CD14-positive monocyte (primary cell): ENCODE results near the gene ERMAP. TPM values are rescaled to one million over a fixed set of nuclear protein-coding genes. Genes with fewer than 3 reads are reported as not detected.

Source experiments
- DNase-seq, 3 donors: peaks; one replicate each; pipeline ENCODE4 v3.0.0-alpha.2; 2011 to 2022
- H2AFZ ChIP-seq: 2 replicates; pipeline ENCODE4 v1.6.0; 2012; ENCODE audit warnings: mild to moderate bottlenecking, low read depth, low read length, inconsistent platforms; ENCODE audit not compliant: insufficient read depth, poor library complexity, severe bottlenecking
- H3K27ac ChIP-seq, 2 donors: 1 replicate in 1 of 2; 2 replicates in 1 of 2; pipeline ENCODE4 v1.5.1; 2012 to 2013; ENCODE audit warnings: low read length in 2 of 2, control low read depth in 1 of 2, inconsistent platforms in 1 of 2, low read depth in 1 of 2, mild to moderate bottlenecking in 1 of 2
- H3K27me3 ChIP-seq, 2 donors: one replicate each; pipeline versions ENCODE4 v1.6.0 to v1.6.1; 2011 to 2013; ENCODE audit warnings: low read length in 2 of 2; ENCODE audit not compliant: control insufficient read depth in 2 of 2, insufficient read depth in 2 of 2
- H3K36me3 ChIP-seq, 2 donors: replicated peaks in 1 of 2; 1 replicate in 1 of 2; 2 replicates in 1 of 2; pipeline versions ENCODE4 v1.5.1 to v1.6.1; 2012 to 2013; ENCODE audit warnings: low read length in 2 of 2, control low read depth in 1 of 2, inconsistent platforms in 1 of 2, mild to moderate bottlenecking in 1 of 2; ENCODE audit not compliant: insufficient read depth in 2 of 2, control insufficient read depth in 1 of 2
- H3K4me1 ChIP-seq, 2 donors: 1 replicate in 1 of 2; 2 replicates in 1 of 2; pipeline versions ENCODE4 v1.5.1 to v1.6.1; 2012 to 2013; ENCODE audit warnings: low read length in 2 of 2, control low read depth in 1 of 2, inconsistent platforms in 1 of 2, mild to moderate bottlenecking in 1 of 2, moderate library complexity in 1 of 2; ENCODE audit not compliant: insufficient read depth in 2 of 2, control insufficient read depth in 1 of 2
- H3K4me2 ChIP-seq: replicated peaks from 2 replicates; pipeline ENCODE3; 2012; ENCODE audit warnings: low read length, moderate library complexity, mild to moderate bottlenecking; ENCODE audit not compliant: poor library complexity, severe bottlenecking; ENCODE audit errors: extremely low read depth
- H3K4me3 ChIP-seq, 3 experiments: fragments of 200-600 bp in 1 of 3; sonication (generic) in 1 of 3; replicated peaks in 1 of 3; 1 replicate in 2 of 3; 2 replicates in 1 of 3; pipeline ENCODE4 v1.5.1; 2011 to 2013; ENCODE audit warnings: low read length in 3 of 3, mild to moderate bottlenecking in 3 of 3, control low read depth in 2 of 3, low read depth in 2 of 3, inconsistent platforms in 1 of 3, moderate library complexity in 1 of 3
- H3K79me2 ChIP-seq: 2 replicates; pipeline ENCODE4 v1.6.0; 2012; ENCODE audit warnings: mild to moderate bottlenecking, control low read depth, inconsistent platforms, low read length, moderate library complexity; ENCODE audit not compliant: insufficient read depth
- H3K9ac ChIP-seq: 2 replicates; pipeline ENCODE4 v1.6.0; 2017; ENCODE audit warnings: low read length, mild to moderate bottlenecking; ENCODE audit not compliant: insufficient read depth, poor library complexity, severe bottlenecking
- H3K9me3 ChIP-seq, 2 donors: replicated peaks in 1 of 2; 1 replicate in 1 of 2; 2 replicates in 1 of 2; pipeline versions ENCODE4 v1.5.1 to v1.6.1; 2012 to 2013; ENCODE audit warnings: low read length in 2 of 2, control low read depth in 1 of 2; ENCODE audit not compliant: control insufficient read depth in 1 of 2, insufficient read depth in 1 of 2
- H4K20me1 ChIP-seq: 2 replicates; pipeline ENCODE4 v1.6.0; 2012; ENCODE audit warnings: mild to moderate bottlenecking, low read length, control low read depth, moderate library complexity; ENCODE audit not compliant: insufficient read depth
- H3K27ac Mint-ChIP-seq, 7 donors: one replicate each; pipeline ENCODE4 v1.8.0; 2020; ENCODE audit warnings: mild to moderate bottlenecking in 7 of 7, mixed read lengths in 7 of 7, moderate library complexity in 6 of 7, inconsistent platforms in 2 of 7
- H3K27me3 Mint-ChIP-seq, 3 donors: one replicate each; pipeline ENCODE4 v1.8.0; 2021 to 2022; ENCODE audit warnings: low read depth in 3 of 3, mild to moderate bottlenecking in 3 of 3, mixed read lengths in 3 of 3, moderate library complexity in 3 of 3, inconsistent platforms in 1 of 3
- H3K36me3 Mint-ChIP-seq, 2 donors: one replicate each; pipeline ENCODE4 v1.8.0; 2020; ENCODE audit warnings: mixed read lengths in 2 of 2, inconsistent platforms in 1 of 2, mild to moderate bottlenecking in 1 of 2
- H3K4me1 Mint-ChIP-seq: one replicate; pipeline ENCODE4 v1.8.0; 2020; ENCODE audit warnings: mild to moderate bottlenecking, mixed read lengths
- H3K4me3 Mint-ChIP-seq, 2 donors: one replicate each; pipeline ENCODE4 v1.8.0; 2020; ENCODE audit warnings: mild to moderate bottlenecking in 2 of 2, mixed read lengths in 2 of 2, moderate library complexity in 1 of 2
- H3K9me3 Mint-ChIP-seq, 7 donors: one replicate each; pipeline ENCODE4 v1.8.0; 2020 to 2022; ENCODE audit warnings: mixed read lengths in 7 of 7, mild to moderate bottlenecking in 6 of 7, moderate library complexity in 6 of 7, inconsistent platforms in 2 of 7
- WGBS: methylation state at CpG from one replicate; pipeline ENCODE4 v1.1.5; 2013; ENCODE audit warnings: missing lambda C conversion rate; ENCODE audit not compliant: insufficient coverage; 5-methylcytosine and 5-hydroxymethylcytosine counted together
- intact Hi-C, 2 donors: fragments of 100-400 bp; cut with micrococcal nuclease; formaldehyde crosslinking; loops; one replicate each; pipeline versions ENCODE4 v1.15.0 to v1.15.1; 2023
- polyA plus RNA-seq, 3 donors: library from polyadenylated mRNA; depleted of rRNA in 1 of 3; unstranded in 2 of 3; stranded (reverse) in 1 of 3; fragments of 300-500 nt in 2 of 3; fragments of >200 nt in 1 of 3; fragmentation: Illumina TruSeq in 2 of 3; gene quantifications; 1 replicate in 2 of 3; 2 replicates in 1 of 3; pipeline ENCODE4 v1.2.3, GENCODE V29; 2012 to 2021
- TF ChIP-seq, protein P1 (sequence below): fragments of 200-600 bp; IDR thresholded peaks from one replicate; pipeline ENCODE4 v1.8.0; 2022; ENCODE audit warnings: antibody characterized with exemption, mild to moderate bottlenecking

Gene ERMAP
- polyA plus RNA-seq, 3 donors: 6.0 to 22.7 (median 8.4) TPM

DNA sequence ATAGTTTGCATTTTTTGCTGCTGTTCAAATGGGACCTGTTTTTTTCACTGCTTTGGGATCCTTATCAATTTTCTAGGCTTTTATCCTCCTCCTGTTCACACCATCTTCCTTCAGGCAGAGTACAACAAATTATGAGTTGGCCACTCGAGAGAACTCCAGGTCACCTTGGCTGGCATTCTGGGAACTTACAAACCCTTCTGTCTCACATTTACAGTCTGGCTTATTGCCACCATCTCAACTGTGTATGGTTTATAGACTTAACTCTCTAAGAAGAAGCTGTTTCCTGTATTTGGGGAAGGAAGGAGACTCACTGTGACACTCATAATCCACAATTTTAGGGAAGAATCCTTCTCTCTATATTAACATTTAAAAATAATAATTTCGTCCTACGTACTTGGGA, 24.1 kb downstream of the ERMAP start:
- no peaks in the 10 kb centered on the region for H3K9me3 ChIP-seq
- H3K4me3 Mint-ChIP-seq: no peak overlapping the region
- peaks cover 39 to 48% of the 10 kb centered on the region in 2 donors for H3K36me3 Mint-ChIP-seq
- peaks cover 12 to 31% of the 10 kb centered on the region in 2 donors for H3K36me3 ChIP-seq
- no peaks in the 10 kb centered on the region for H3K27me3 ChIP-seq
- no peak overlapping the region for H3K27ac ChIP-seq
- no peak overlapping the region for H3K27ac Mint-ChIP-seq
- peaks cover 19 to 23% of the 10 kb centered on the region in 2 donors for H3K4me1 ChIP-seq
- TF ChIP-seq, protein P1, sequence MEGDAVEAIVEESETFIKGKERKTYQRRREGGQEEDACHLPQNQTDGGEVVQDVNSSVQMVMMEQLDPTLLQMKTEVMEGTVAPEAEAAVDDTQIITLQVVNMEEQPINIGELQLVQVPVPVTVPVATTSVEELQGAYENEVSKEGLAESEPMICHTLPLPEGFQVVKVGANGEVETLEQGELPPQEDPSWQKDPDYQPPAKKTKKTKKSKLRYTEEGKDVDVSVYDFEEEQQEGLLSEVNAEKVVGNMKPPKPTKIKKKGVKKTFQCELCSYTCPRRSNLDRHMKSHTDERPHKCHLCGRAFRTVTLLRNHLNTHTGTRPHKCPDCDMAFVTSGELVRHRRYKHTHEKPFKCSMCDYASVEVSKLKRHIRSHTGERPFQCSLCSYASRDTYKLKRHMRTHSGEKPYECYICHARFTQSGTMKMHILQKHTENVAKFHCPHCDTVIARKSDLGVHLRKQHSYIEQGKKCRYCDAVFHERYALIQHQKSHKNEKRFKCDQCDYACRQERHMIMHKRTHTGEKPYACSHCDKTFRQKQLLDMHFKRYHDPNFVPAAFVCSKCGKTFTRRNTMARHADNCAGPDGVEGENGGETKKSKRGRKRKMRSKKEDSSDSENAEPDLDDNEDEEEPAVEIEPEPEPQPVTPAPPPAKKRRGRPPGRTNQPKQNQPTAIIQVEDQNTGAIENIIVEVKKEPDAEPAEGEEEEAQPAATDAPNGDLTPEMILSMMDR: no peak
- H3K9ac ChIP-seq: no peak overlapping the region
- H4K20me1 ChIP-seq: no peaks in the 10 kb centered on the region
- no peak overlapping the region for H2AFZ ChIP-seq
- H3K4me3 ChIP-seq: no peak overlapping the region
- no peak overlapping the region for H3K4me2 ChIP-seq
- intact Hi-C loops: loop anchor here (10.0 kb wide), 3 partner anchors 76 to 334 kb away; partner anchors contain the start of genes C1orf50 (in 1 of the 2), CFAP57 (in 1 of the 2), EBNA1BP2 (in 1 of the 2) and P3H1 (in 1 of the 2)
- peaks cover 25% of the 10 kb centered on the region for H3K4me1 Mint-ChIP-seq
- no peak for DNase-seq
- no CpG with 5 or more reads among the region's 3 CpGs for WGBS
- peaks cover 0 to 2% (median 0%) of the 10 kb centered on the region in 7 donors for H3K9me3 Mint-ChIP-seq
- H3K27me3 Mint-ChIP-seq: peaks cover 0 to 2% (median 0%) of the 10 kb centered on the region in 3 donors
- no peaks in the 10 kb centered on the region for H3K79me2 ChIP-seq

- DNase-seq: no peak
- no peak overlapping the region for H3K27ac ChIP-seq
- no peaks in the 10 kb centered on the region for H3K9me3 ChIP-seq
- H3K27me3 ChIP-seq: no peaks in the 10 kb centered on the region
- H3K4me2 ChIP-seq: no peak overlapping the region
- peaks cover 20 to 27% of the 10 kb centered on the region in 2 donors for H3K4me1 ChIP-seq
- H3K27ac Mint-ChIP-seq: no peak overlapping the region
- peaks cover under 1% of the 10 kb centered on the region for H3K79me2 ChIP-seq
- no peak overlapping the region for H2AFZ ChIP-seq
- H3K9me3 Mint-ChIP-seq: peaks cover 0 to 2% (median 0%) of the 10 kb centered on the region in 7 donors
- peaks cover 27% of the 10 kb centered on the region for H3K4me1 Mint-ChIP-seq
- H3K36me3 Mint-ChIP-seq: peaks cover 35 to 42% of the 10 kb centered on the region in 2 donors
- TF ChIP-seq, protein P1: no peak
- peaks cover 0 to 2% (median 0%) of the 10 kb centered on the region in 3 donors for H3K27me3 Mint-ChIP-seq
- peaks cover 12 to 31% of the 10 kb centered on the region in 2 donors for H3K36me3 ChIP-seq
- intact Hi-C loops: loop anchor here (10.0 kb wide), 3 partner anchors 77 to 333 kb away; partner anchors contain the start of genes C1orf50 (in 1 of the 2), CFAP57 (in 1 of the 2), EBNA1BP2 (in 1 of the 2) and P3H1 (in 1 of the 2)
- no peaks in the 10 kb centered on the region for H4K20me1 ChIP-seq
- H3K9ac ChIP-seq: no peak overlapping the region
- no peak overlapping the region for H3K4me3 Mint-ChIP-seq
- H3K4me3 ChIP-seq: no peak overlapping the region
- WGBS: 100% methylated on average over 2 of the region's 2 CpGs
Measured at GRCh38 chr1:42841440-42842147, 24.7 kb downstream of the ERMAP start.
